Heart left ventricle (tissue), 13 donors: ENCODE data around the gene SMAD3.

ENCODE experiments used
- CTCF ChIP-seq, 12 donors: fragments of 200-600 bp; sonication (generic) in 4 of 12; IDR thresholded peaks; one replicate each; pipeline versions ENCODE4 v1.5.0 to v1.8.0; 2018 to 2022; ENCODE audit warnings: antibody characterized with exemption in 12 of 12, mild to moderate bottlenecking in 5 of 12
- POLR2A ChIP-seq, 2 donors: fragments of 450-650 bp; IDR thresholded peaks; one replicate each; pipeline ENCODE4 v1.6.1; 2017; ENCODE audit warnings: antibody characterized with exemption in 2 of 2, mild to moderate bottlenecking in 2 of 2, moderate library complexity in 2 of 2
- donor health status: ischemic (EF 13 %, LVEDD 7.1; RV severe dilation, severe dysfunction).
- donor health status: DM: no; HTN: yes; CAD: no.
- donor health status: DM: no; HTN: no; CAD: no.
- donor health status: ischemic (EF 25% LVEDD 6.9; RV normal size, moderate dysfunction).
- donor health status: ischemic (EF 25% LVEDD 5.7; RV mildly dilated, moderate dysfunction).
- donor health status: ischemic (EF 35%, LVEDD 5.7; RV mildly dilated, moderate dysfunction).
- donor health status: nonischemic (EF 11% LVEDD 7.7; RV severe dilation, severe dysfunction).
- donor health status: DM: yes; HTN: yes; CAD: no.
- donor health status: PGD.
- donor health status: ischemic (EF 29% LVEDD 5.4; RV normal size, mild dysfunction).
- donor health status: nonischemic (EF 23%, LVEDD 6.1; RV moderate dilation, normal function).

- peak in 3 of 12 donors; percentile 4 to 24 (median 5) for TF ChIP-seq CTCF (IDR thresholded peaks at IDR 0.05)
- peak; percentile 10 to 79 for TF ChIP-seq POLR2A (IDR thresholded peaks at IDR 0.05)
These were observed at the start of gene SMAD3 for GRCh38 chr15:67065531-67066005.
